Stimulated activated CD4-positive, alpha-beta T cell treated with anti-CD3 and anti-CD28 coated beads, Interleukin-2, amount 100 ng/mL, for 24 hours (primary cell): ENCODE data around the gene DENND1A.
A peak's percentile ranks its signal among the peaks of the same experiment; 100 is the strongest.

Experiments used
- DNase-seq, 2 donors: peaks; one replicate each; pipeline ENCODE4 v3.0.0-alpha.2; 2020

The DENND1A gene

GRCh38 chr9:123717581-123718175 is 212.2 kb downstream of the DENND1A start:
- DNase-seq = no peak

- no peak for DNase-seq
Observed at GRCh38 chr9:123716339-123716945, 213.5 kb downstream of the DENND1A start.

GRCh38 chr9:123715258-123715657 is 214.7 kb downstream of the DENND1A start:
- no peak for DNase-seq

GRCh38 chr9:123713282-123713681 is 216.6 kb downstream of the DENND1A start:
- DNase-seq = no peak

- no peak for DNase-seq
Observed at GRCh38 chr9:123712399-123712798, 217.5 kb downstream of the DENND1A start.

GRCh38 chr9:123710299-123710698 is 219.6 kb downstream of the DENND1A start:
- no peak for DNase-seq

- no peak for DNase-seq
Observed at GRCh38 chr9:123702483-123702882, 227.4 kb downstream of the DENND1A start.

- no peak for DNase-seq
Observed at GRCh38 chr9:123697686-123698085, 232.2 kb downstream of the DENND1A start.

GRCh38 chr9:123696476-123696875 is 233.4 kb downstream of the DENND1A start:
- no peak for DNase-seq

- no peak for DNase-seq
Observed at GRCh38 chr9:123695386-123695785, 234.5 kb downstream of the DENND1A start.

- DNase-seq = no peak
Observed at GRCh38 chr9:123691765-123692303, 238.1 kb downstream of the DENND1A start.

- DNase-seq = no peak
Observed at GRCh38 chr9:123689701-123690428, 240.1 kb downstream of the DENND1A start.

GRCh38 chr9:123687246-123687751 is 242.6 kb downstream of the DENND1A start:
- DNase-seq = no peak

- no peak for DNase-seq
Observed at GRCh38 chr9:123686829-123687192, 243.1 kb downstream of the DENND1A start.

GRCh38 chr9:123686131-123686828 is 243.6 kb downstream of the DENND1A start:
- DNase-seq = no peak

GRCh38 chr9:123685489-123686083 is 244.3 kb downstream of the DENND1A start:
- DNase-seq = no peak

GRCh38 chr9:123684393-123685149 is 245.4 kb downstream of the DENND1A start:
- DNase-seq = no peak

GRCh38 chr9:123682746-123683145 is 247.2 kb downstream of the DENND1A start:
- no peak for DNase-seq

- DNase-seq = no peak
Observed at GRCh38 chr9:123680352-123680751, 249.6 kb downstream of the DENND1A start.

GRCh38 chr9:123679330-123679987 is 250.5 kb downstream of the DENND1A start:
- DNase-seq = peak in 1 of 2 donors; percentile 18

- no peak for DNase-seq
Observed at GRCh38 chr9:123678878-123679329, 251.0 kb downstream of the DENND1A start.
